NCI-H2107 treated with DMSO at 0.1 percent for 48 hours (cell line): ENCODE results near the gene PTH2.
"Not testable (repeated sequence)": the region's sequence is repeated elsewhere in the genome, so short reads cannot be mapped to it uniquely, and the experiment has no call there.

Experiments
- DNase-seq: peaks from one replicate; lab custom pipeline; 2025; ENCODE audit not compliant: unreplicated experiment; lab: John Stamatoyannopoulos, UW

PTH2 gene

GRCh38 chr19:49448432-49448786 is 25.2 kb upstream of the PTH2 start:
- DNase-seq, result no peak

- no peak for DNase-seq
Observed at GRCh38 chr19:49447485-49448431, 24.5 kb upstream of the PTH2 start.

- DNase-seq, result no peak
Observed at GRCh38 chr19:49445997-49446396, 22.8 kb upstream of the PTH2 start.

- not testable (repeated sequence) for DNase-seq
Observed at GRCh38 chr19:49444100-49444700, 21.0 kb upstream of the PTH2 start.

GRCh38 chr19:49443366-49444099 is 20.3 kb upstream of the PTH2 start:
- DNase-seq, result peak; percentile 82

GRCh38 chr19:49442771-49443365 is 19.6 kb upstream of the PTH2 start:
- no peak for DNase-seq

- no peak for DNase-seq
Observed at GRCh38 chr19:49442354-49442753, 19.1 kb upstream of the PTH2 start.

- no peak for DNase-seq
Observed at GRCh38 chr19:49441960-49442350, 18.7 kb upstream of the PTH2 start.

GRCh38 chr19:49441210-49441959 is 18.1 kb upstream of the PTH2 start, which contains the start of gene SLC17A7:
TSS of gene SLC17A7 (minus strand) at chr19:49441527. CDS start at chr19:49441379, 148 bp downstream.
- DNase-seq, result no peak

GRCh38 chr19:49440439-49441209 is 17.4 kb upstream of the PTH2 start:
- DNase-seq, result no peak

GRCh38 chr19:49439836-49440235 is 16.6 kb upstream of the PTH2 start:
- no peak for DNase-seq

- DNase-seq, result no peak
Observed at GRCh38 chr19:49438261-49438660, 15.0 kb upstream of the PTH2 start.

GRCh38 chr19:49437231-49437630 is 14.0 kb upstream of the PTH2 start:
- no peak for DNase-seq

- DNase-seq, result no peak
Observed at GRCh38 chr19:49436381-49437017, 13.3 kb upstream of the PTH2 start.

- DNase-seq, result no peak
Observed at GRCh38 chr19:49435670-49436069, 12.4 kb upstream of the PTH2 start.

GRCh38 chr19:49434907-49435583 is 11.8 kb upstream of the PTH2 start:
- DNase-seq, result no peak

GRCh38 chr19:49433240-49433901 is 10.1 kb upstream of the PTH2 start:
- no peak for DNase-seq
